Ramos (cell line): Measurements from ENCODE around the gene RARRES2.

Experiments used
- in situ Hi-C: fragments of 300-500 bp; cut with MboI; formaldehyde crosslinking; loops from one replicate; pipeline ENCODE4 v1.14.3; 2022; ENCODE audit warnings: low sequenced_read_pairs; ENCODE audit not compliant: unreplicated experiment

RARRES2 gene

DNA sequence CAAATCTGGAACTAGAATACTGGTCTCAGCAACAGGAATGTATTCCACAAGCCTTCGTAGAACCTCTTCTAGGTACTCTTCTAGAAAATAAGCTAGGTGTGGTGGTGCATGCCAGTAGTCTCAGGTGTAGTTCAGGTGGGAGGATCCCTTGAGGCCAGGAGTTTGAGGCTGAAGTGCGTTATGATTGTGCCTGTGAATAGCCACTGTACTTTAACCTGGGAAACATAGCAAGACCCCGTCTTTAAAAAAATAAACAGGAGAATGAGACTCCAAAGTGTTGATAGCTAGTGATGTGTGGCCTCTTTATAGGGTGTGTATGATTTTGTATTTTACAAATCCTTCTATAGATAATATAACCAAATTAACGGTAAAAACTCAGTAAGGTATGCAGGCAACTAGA, 36.2 kb upstream of the RARRES2 start:
- in situ Hi-C loops = no loop called here

DNA sequence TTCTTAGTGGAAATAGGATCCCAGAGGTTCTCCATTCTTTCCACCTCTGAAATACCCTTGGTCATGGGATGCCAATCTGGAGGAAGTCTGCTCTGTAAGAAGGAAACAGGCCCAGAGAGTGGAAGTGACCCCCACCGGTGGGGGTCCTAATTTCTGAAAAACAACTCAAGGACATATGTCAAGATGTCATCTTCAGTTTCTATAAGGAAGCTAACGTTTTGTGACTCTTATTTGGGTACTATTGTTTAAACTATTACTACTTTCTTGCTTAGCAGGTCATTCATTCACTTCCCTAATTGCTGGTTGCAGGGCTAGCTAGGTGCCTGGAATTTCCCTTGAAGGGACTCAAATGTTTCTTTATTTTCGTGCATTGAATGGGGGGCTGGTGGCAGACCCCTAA, 35.8 kb upstream of the RARRES2 start:
- in situ Hi-C loops = no loop called here

DNA sequence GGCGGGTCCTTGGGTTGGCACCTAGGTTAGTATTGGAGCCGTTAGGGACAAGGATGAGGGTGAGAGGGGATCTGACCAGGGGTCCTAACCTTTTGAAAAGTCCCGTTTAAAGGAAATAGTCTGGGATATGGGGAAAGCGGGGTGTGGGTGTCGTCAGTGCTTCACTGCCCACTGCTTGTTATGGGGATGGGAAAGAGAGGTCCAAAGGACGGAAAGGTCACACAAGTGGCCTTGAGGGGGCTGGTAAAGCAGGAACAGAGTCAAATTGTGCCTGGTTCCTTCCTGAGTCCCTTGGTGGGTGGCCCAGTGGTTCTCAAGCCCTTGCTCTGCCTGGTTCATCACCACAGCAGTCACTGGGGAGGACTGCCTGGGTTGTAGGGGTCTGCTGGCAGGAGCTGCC, 35.1 kb upstream of the RARRES2 start:
- in situ Hi-C loops = no loop called here

DNA sequence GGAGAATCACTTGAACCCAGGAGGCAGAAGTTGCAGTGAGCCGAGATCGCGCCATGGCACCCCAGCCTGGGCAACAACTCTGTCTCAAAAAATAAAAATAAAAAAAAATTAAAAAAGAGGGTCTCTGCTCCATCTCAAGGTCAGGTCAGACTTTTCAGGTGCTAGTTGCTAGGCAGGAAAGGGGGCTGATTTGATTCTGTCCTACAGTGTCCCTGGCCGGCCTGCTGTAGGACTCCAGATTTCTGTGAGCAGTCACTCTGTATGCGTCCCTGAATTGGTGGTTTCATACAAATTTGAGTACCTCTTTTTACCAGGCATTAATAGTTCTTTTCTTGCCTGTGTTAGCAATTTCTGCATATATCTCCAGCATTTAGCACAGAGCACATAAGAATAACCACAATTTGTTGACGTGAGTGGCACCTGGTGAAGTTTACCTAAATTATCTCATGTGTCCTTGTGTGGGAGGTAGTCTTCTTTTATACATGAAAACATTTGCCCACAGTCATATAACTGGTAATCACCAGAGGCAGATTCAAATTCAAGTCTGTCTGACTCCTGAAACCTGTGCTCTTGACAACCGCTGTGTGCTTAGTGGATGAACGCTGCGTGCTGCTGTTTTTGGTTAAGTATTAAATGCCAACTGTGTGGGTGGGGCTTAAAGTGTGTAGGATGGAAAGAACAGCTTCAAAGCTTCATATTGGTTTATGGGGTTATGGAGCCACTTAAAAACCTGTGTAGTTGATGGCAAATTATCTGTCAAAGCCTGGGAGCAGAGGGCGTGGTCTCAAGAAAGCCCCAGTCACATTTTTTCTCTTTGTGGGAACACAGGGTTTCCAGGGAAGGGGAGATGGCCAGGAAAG, 34.5 kb upstream of the RARRES2 start:
- in situ Hi-C loops = no loop called here

DNA sequence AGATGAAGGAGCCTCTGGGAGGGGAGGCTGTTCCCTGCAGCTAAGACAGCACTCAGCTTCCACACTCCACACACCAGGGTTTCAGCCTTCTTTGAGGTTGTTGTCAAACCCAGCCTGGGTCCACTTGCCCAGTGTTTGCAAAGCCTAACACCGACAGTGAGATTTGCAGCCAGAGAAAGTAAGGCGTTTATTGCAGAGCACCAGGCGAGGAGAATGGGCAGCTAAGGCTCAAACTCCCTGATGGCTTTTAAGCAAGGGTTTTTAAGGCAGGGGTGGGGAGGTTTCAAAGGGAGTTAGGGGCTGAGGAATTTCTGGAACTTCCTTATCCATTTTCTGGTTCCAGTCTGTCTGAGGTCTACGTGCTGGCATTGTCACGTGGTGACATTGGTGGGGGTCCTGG, 33.0 kb upstream of the RARRES2 start:
- in situ Hi-C loops = no loop called here

DNA sequence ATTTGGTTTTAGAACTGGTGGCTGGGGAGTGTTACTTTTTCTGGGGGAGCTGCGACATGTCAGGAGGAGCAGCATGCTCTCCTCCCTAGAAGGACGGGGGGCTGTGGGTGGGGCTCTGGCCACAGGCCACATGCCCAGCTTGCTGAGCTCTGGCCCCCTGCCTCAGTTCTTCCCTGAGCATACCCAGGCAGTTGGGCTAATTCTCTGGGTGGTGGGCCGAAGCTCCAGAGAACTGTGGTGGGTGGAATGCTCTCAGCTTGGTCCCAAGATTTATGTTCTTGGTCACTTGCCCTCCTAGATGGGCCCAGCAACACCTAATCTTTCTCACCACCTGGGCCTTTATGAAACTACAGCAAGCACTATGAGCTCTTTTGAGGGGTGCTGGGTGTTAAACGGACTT, 32.6 kb upstream of the RARRES2 start:
- in situ Hi-C loops = no loop called here

DNA sequence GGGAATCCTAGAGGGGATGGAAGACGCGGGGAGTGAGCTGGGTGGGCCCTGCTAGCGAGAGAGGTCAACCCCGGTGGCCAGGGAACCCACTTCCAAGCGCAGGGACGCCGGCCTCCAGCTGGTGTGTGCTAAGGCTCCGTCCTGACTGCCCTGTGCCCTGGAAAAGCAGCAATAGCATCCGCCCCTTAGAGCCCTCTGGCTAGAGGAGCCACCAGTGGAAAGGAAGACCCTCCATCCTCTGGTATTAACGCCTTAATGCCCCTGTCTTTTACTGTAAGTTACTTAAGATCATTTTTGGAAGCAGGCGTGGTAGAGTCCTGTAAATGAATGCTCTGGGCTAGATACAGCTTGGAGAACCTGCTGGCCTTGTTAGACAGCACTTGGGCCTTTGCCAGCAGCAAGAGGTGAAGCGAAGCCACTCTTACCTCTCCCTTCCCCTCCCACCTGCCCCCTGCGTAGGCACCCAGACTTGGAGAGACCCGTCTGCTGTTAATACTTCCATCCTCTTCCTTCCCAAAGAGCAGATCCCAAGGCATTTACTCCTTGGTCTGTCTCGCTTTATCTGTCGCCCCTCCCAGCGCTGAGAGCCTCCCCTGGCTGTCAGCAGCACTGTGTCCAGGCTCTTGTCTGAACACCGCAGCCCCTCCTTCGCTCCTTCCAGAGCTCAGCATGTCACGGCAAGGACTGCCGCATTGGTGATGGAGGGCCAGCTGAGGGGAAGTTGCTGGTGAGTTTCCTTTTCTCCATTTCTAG, 31.8 kb upstream of the RARRES2 start:
- in situ Hi-C loops = no loop called here

DNA sequence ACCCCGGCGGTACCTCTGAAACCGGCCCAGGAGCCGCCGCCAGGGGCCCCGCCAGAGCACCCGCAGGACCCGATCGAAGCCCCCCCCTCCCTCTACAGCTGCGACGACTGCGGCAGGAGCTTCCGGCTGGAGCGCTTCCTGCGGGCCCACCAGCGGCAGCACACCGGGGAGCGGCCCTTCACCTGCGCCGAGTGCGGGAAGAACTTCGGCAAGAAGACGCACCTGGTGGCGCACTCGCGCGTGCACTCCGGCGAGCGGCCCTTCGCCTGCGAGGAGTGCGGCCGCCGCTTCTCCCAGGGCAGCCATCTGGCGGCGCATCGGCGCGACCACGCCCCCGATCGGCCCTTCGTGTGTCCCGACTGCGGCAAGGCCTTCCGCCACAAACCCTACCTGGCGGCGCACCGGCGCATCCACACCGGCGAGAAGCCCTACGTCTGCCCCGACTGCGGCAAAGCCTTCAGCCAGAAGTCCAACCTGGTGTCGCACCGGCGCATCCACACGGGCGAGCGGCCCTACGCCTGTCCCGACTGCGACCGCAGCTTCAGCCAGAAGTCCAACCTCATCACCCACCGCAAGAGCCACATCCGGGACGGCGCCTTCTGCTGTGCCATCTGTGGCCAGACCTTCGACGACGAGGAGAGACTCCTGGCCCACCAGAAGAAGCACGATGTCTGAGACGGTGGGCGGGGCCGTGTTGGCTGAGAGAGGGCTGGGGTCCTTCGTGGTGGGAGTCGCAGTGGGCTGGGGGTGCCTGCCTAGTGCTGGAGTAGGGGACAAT, 31.0 kb upstream of the RARRES2 start:
- in situ Hi-C loops = no loop called here

DNA sequence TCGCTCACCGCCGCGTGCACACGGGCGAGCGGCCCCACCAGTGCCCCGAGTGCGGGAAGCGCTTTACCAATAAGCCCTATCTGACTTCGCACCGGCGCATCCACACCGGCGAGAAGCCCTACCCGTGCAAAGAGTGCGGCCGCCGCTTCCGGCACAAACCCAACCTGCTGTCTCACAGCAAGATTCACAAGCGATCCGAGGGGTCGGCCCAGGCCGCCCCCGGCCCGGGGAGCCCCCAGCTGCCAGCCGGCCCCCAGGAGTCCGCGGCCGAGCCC, 30.5 kb upstream of the RARRES2 start:
- in situ Hi-C loops = no loop called here

DNA sequence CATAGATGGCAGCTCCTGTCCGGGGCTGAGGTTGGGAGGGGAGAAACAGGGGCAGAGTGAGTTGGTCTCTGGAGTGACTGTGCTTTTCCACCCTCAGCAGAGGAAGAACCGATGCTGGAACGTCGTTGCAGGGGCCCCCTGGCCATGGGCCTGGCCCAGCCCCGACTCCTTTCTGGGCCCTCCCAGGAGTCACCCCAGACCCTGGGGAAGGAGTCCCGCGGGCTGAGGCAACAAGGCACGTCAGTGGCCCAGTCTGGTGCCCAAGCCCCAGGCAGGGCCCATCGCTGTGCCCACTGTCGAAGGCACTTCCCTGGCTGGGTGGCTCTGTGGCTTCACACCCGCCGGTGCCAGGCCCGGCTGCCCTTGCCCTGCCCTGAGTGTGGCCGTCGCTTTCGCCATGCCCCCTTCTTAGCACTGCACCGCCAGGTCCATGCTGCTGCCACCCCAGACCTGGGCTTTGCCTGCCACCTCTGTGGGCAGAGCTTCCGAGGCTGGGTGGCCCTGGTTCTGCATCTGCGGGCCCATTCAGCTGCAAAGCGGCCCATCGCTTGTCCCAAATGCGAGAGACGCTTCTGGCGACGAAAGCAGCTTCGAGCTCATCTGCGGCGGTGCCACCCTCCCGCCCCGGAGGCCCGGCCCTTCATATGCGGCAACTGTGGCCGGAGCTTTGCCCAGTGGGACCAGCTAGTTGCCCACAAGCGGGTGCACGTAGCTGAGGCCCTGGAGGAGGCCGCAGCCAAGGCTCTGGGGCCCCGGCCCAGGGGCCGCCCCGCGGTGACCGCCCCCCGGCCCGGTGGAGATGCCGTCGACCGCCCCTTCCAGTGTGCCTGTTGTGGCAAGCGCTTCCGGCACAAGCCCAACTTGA, 29.9 kb upstream of the RARRES2 start:
- in situ Hi-C loops = no loop called here

DNA sequence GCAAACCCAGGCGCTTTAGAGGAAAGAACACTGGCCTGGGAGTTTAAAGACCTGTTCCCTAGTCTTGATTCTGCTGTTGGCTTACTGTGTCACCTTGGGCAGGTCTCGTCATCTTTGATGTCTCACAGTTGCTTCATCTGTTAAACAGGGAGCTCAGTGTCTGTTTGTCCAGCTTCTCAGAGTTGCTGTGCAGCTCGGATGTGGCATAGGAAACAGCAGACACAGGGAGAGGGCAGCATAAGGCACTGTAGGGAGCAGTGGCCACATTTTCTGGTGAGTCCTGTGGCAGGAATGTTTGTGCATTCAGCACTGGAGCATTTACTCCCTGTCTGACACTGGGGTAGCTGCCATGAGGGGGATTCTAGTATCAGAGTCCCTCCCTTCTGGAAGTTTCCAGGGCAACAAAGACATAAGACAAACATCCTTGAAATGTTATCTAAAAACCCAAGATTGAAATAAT, 29.2 kb upstream of the RARRES2 start:
- in situ Hi-C loops = no loop called here

DNA sequence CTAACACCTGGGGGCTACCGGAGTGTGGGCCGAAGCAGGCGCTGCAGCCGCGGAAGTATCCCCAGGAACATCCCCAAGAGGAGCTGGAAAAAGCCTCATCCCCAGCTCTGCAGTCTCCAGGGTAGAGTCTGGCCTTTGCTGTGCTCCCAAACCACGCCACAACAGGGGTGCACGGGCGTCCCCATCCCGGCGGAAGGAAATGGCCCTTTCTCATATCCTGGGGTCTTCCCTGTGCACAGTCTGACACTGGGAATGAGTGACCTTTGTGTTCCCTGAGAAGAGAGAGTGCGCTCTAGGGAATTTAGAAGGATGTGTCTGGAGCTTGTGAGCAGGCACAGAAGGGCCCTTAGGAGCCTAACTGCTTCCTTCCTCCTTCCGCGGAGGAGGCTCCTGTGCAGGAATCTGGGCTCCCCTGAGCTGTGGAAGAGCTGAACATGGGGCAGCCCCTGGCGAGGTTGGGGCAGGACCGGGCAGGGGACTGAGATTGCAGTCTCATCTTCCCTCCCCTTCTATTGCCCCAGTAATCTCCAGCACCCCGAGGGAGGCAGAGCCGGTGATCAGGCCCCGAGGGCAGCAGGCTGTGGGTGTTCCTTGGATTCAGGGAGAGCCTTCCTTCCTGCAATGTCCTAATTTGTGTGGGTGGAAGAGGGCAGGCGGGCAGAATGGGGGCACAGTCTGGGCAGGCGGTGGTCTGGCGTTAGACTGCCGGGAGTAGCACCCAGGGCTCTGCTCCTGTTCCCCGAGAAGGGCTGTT, 28.5 kb upstream of the RARRES2 start:
- in situ Hi-C loops = no loop called here

DNA sequence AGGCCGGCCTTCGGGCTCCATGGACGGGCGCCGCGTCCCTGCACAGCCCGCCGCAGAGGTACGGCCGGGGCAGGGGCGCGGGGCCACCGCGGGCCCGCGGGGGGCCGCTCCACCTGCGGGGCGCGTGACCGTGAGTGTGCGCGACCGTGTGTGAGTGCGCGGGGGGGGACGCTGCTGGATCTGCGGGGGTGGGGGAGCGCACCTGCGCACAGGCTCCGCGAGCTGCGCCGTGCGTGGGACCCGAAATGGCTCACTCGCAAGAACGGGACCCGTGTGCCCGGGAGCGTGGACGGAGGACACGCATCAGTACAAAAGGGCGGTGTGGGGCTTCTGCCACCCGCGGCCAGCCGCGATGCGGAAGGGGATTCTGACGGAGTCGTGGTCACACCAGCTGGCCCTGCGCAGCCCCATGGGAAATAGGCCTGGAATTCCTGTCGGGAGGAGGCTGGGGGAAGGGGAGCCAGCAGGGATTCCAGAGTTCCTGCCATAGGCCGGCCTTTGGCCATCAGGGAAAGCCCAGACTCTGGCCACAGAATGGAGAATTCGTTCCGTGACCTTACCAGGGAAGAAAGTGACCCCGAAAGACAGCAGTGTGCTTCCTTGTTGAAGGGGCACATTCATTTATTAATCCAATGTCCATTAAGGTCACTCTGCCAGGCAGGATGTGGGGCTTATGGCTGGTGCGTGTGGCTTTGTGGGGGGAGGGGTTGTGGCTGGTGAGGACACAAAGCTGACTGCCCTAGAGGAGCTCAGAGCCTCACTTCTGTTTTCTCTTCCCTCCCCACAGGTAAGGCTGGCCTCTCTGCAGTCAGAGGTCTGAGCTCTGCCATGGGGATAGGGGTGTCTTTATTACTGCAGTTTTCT, 27.7 kb upstream of the RARRES2 start:
- in situ Hi-C loops = no loop called here

DNA sequence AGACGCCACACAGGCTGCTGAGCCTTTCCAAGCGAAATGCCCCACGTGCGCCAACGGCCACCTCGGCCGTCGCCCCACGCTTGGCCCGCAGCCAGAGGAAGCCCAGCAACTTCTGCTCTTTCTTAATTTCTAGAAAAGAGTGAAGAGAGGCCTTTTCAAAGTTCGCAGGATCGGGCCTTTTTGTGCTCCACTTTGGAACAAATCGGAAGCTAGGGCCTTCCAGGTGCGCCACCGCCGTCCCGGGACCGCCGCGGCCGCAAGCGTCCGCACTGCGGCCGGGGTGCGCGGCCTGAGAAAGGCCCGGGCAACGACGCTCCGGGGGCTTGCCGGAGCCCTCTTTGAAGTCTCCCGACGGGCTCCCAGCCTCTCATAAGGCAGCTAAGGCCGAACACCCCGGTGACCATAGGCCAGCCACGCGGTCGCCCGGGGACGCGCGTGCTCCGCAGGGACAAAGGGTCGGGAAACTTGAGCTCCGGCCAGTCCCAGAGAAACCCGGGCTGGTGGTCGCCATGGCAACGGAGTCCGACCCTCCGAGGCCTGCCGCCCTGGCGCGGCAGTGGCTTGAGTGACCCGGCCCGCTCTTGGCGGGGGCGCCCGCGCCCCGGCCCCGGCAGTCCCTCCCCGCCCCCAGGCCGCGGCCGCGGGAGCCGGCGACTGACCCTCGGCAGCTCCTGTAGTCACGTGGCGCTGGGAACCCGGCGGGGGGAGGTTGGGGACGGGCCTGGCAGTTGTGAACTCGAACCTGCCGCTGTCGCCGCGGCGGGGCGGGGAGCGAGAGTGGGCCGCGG, 26.9 kb upstream of the RARRES2 start, which contains the start of gene REPIN1:
Gene REPIN1, plus strand, starts transcription at position 727 of the 788 bp plus-strand sequence. CDS start 890 bp downstream, outside the sequence.
- in situ Hi-C loops = no loop called here

DNA sequence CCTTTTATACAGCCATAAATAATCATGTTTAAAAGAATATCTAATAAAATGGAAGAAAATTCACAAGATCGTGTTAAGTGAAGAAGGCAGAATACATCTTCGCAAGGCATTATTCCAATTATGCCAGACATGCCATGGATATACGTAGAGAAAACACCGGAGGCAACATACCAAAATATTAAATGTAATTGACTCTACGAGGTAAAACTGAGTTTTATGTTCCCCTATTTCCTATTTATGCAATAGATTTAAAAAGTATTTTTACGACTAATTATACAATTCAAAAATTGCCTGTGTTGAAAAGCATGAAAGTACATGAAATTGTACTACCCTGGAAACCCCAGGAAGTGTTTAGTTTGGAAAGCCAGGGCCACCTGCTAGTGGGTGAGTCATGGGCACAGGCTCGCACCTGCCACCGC, 26.3 kb upstream of the RARRES2 start:
- in situ Hi-C loops = no loop called here

DNA sequence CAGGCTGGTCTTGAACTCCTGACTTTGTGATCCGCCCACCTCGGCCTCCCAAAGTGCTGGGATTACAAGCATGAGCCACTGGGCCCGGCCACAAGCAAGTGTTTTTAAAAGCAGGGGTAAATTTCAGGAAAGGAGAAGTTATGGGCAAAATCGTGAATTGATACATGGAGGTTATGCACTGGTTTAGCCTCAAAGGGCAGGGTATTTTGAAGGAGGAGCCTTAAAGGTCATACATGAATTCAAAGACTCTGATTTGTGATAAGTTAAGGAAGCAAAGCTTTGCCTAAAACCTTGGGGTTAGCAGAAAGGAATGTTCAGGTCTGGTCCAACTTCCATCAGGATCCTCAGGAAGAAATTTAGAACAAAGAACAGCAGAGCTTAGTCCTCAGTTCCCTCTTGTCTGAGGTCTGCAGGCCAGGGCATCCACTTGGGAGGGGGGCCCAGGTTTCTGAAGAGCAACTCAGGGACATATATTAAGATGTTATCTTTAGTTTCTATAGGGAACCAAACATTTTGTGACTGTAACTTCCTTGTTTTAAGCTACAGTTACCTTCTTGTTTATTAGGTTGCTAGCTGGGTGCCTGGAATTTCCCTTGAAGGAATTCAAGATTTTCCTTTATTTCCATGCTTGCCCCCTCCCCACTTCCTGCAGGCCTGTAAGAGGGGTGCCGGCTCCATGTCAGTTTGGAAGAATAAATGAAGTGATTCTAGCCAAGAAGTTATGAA, 24.4 kb upstream of the RARRES2 start:
- in situ Hi-C loops = no loop called here

DNA sequence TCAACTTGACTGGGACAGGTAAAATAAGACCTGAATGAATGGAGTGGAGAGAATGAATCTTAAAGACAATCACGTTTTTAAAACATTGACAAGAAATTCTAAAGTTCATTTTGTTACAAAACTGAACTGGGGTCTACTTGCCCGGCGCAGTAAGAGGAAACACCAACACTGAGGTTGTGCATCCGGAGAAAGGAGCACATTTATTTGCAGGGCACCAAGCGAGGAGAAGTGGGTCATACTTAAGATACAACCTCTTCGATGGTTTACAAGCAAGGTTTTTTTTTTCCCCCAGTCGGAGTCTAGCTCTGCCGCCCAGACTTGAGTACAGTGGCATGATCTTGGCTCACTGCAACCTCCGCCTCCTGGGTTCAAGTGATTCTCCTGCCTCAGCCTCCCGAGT, 23.8 kb upstream of the RARRES2 start:
- in situ Hi-C loops = no loop called here
